Measurements from ENCODE around the gene PTPRM.

DNA sequence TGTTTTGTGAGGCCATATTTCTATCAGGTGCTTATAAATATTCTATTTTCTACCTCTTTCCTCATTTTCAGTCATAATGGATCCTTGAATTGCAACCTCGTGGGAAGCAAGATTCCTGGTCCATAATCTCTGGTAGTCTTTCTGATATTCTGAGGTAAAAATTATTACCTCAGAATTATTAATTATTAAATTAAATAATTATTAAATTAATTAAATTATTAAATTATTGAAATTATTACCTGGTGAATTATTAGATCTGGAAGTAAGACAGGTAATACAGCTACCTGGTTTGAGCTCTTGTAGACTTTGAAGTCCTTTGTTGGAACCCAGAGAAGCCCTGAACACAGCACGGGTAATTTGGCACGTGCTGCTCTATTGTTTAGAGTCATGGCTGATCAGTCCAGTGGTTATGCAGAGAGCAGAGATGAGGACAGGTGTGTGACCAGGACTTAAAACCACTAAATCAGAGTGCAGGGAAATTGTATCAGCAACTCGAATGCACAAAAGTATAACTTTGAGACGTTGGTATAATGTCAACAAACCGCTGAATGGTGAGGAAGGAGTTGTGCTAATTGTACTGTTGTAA, 46.8 kb upstream of the PTPRM start:
- TF ChIP-seq, protein P1, sequence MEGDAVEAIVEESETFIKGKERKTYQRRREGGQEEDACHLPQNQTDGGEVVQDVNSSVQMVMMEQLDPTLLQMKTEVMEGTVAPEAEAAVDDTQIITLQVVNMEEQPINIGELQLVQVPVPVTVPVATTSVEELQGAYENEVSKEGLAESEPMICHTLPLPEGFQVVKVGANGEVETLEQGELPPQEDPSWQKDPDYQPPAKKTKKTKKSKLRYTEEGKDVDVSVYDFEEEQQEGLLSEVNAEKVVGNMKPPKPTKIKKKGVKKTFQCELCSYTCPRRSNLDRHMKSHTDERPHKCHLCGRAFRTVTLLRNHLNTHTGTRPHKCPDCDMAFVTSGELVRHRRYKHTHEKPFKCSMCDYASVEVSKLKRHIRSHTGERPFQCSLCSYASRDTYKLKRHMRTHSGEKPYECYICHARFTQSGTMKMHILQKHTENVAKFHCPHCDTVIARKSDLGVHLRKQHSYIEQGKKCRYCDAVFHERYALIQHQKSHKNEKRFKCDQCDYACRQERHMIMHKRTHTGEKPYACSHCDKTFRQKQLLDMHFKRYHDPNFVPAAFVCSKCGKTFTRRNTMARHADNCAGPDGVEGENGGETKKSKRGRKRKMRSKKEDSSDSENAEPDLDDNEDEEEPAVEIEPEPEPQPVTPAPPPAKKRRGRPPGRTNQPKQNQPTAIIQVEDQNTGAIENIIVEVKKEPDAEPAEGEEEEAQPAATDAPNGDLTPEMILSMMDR (IDR thresholded peaks at IDR 0.05) = no peak
- TF ChIP-seq TEAD4 (IDR thresholded peaks at IDR 0.05; ENCODE audit: borderline replicate concordance, insufficient read depth) (no peak), RFX5 (IDR thresholded peaks at IDR 0.05; ENCODE audit: low read length) (no peak)
